ENCODE measurements around the gene C11orf68. TPM values are rescaled to one million over a fixed set of nuclear protein-coding genes. Genes with fewer than 3 reads are reported as not detected.

C11orf68 gene
- total and polyA plus RNA-seq, 2 of the 8 experiments (the other 6 are each of a cell fraction or from before 2014, with no cell fraction given): 24.0 to 51.2 TPM

GRCh38 chr11:65921876-65922275 lies 3.0 kb upstream of the C11orf68 start:
- peaks cover 0 to 7% of the 10 kb centered on the region in 2 experiments; a peak in 2 of 4 replicates for H3K79me2 ChIP-seq (ENCODE audit: control insufficient read depth in 1 of 2, insufficient read depth in 2 of 2, low read length in 2 of 2)
- no peak overlapping the region for H2BK20ac ChIP-seq (ENCODE audit: low read length)
- H3K4me1 ChIP-seq (replicated peaks in 1 of 4; ENCODE audit: control insufficient read depth in 3 of 4, insufficient read depth in 4 of 4, low read length in 3 of 4): peaks cover 0 to 15% (median 9%) of the 10 kb centered on the region in 4 experiments; a peak in 3 of 7 replicates
- WGBS, 2 experiments (ENCODE audit: extremely low coverage in 1 of 2, insufficient coverage in 1 of 2, insufficient read length in 1 of 2, insufficient replicate concordance in 2 of 2, low coverage in 1 of 2, low lambda C conversion rate in 2 of 2, missing lambda C conversion rate in 1 of 2): 98% methylated on average over 7 of the region's 10 CpGs; no CpG with 5 or more reads in 1 of the 2 experiments
- FAIRE-seq (no peak), DNase-seq (ENCODE audit: low read depth in 1 of 2, low spot score in 2 of 2) (no peak)
- H3K23ac ChIP-seq (ENCODE audit: insufficient read length): no peak overlapping the region
- H2AK5ac ChIP-seq (ENCODE audit: low read depth, low read length): no peak overlapping the region
- H3K36me3 ChIP-seq (ENCODE audit: control insufficient read depth in 2 of 4, insufficient read depth in 4 of 4, low read length in 3 of 4): peaks cover 0 to 8% (median 5%) of the 10 kb centered on the region in 4 experiments; a peak in 4 of 8 replicates
- no peak overlapping the region for H3K18ac ChIP-seq (ENCODE audit: extremely low read depth, low read length)
- H2BK120ac ChIP-seq (replicated peaks; ENCODE audit: low read depth, low read length): no peak overlapping the region
- H3K23me2 ChIP-seq (ENCODE audit: low read depth, low read length): peaks cover 13% of the 10 kb centered on the region; the same call in 1 of the 2 replicates
- no peak overlapping the region for H2BK15ac ChIP-seq (ENCODE audit: low read length)
- no peaks in the 10 kb centered on the region for H3K9me3 ChIP-seq (ENCODE audit: insufficient read depth in 2 of 2, low read depth in 1 of 2, low read length in 1 of 2)
- H3K79me1 ChIP-seq (ENCODE audit: low read depth, low read length): peaks cover 7% of the 10 kb centered on the region; the same call in 1 of the 2 replicates
- no peak overlapping the region for H3K9ac ChIP-seq (replicated peaks in 1 of 4; ENCODE audit: extremely low read depth in 1 of 4, low read depth in 3 of 4, low read length in 3 of 4)
- H4K5ac ChIP-seq (ENCODE audit: insufficient read length, low read depth, low read length): no peak overlapping the region
- no peak overlapping the region for H2AFZ ChIP-seq (ENCODE audit: low read length)
- no peak overlapping the region for H3K56ac ChIP-seq (replicated peaks; ENCODE audit: insufficient read length, low read depth, low read length)
- no peak overlapping the region for H2BK12ac ChIP-seq (ENCODE audit: low read depth, low read length)
- ChIA-PET CTCF (ENCODE audit: partially characterized antibody) (interaction anchor here (0.6 to 3.5 kb wide), 8 partner anchors 9 to 381 kb away, joined by 3 to 19 read pairs (median 4); partner anchors contain the start of gene FIBP), POLR2A (ENCODE audit: partially characterized antibody) (interaction anchor here (0.8 to 3.0 kb wide), 5 partner anchors 10 to 49 kb away, joined by 3 to 12 read pairs (median 4); no protein-coding TSS in a partner anchor)
- no peak overlapping the region for H3K4me2 ChIP-seq (ENCODE audit: insufficient read depth in 1 of 2, low read depth in 2 of 2, low read length in 2 of 2)
- H3K4me3 ChIP-seq (ENCODE audit: extremely low read depth in 1 of 4, insufficient read depth in 2 of 4, low read depth in 3 of 4, low read length in 4 of 4): no peak overlapping the region
- no peaks in the 10 kb centered on the region for H3K27me3 ChIP-seq (replicated peaks in 1 of 4; ENCODE audit: control insufficient read depth in 3 of 4, extremely low read depth in 1 of 4, insufficient read depth in 3 of 4, low read length in 3 of 4)
- no peak overlapping the region for H3K4ac ChIP-seq (replicated peaks; ENCODE audit: insufficient read length, low read depth, low read length)
- H3K27ac ChIP-seq (ENCODE audit: low read depth, low read length): no peak overlapping the region
- no peak overlapping the region for H4K91ac ChIP-seq (replicated peaks; ENCODE audit: insufficient read length, low read length)
- no peak overlapping the region for H4K8ac ChIP-seq (ENCODE audit: extremely low read depth, insufficient read depth, low read length)
- H2BK5ac ChIP-seq (ENCODE audit: low read depth, low read length): no peak overlapping the region
- no peak overlapping the region for H3K14ac ChIP-seq (ENCODE audit: insufficient read length)
- H4K20me1 ChIP-seq (replicated peaks in 1 of 2; ENCODE audit: control insufficient read depth in 1 of 2, insufficient read depth in 2 of 2, low read length in 2 of 2): peaks cover 0 to 3% of the 10 kb centered on the region in 2 experiments
- TF ChIP-seq MAFK (IDR thresholded peaks at IDR 0.05; ENCODE audit: low read depth, low read length) (no peak), SRF (IDR thresholded peaks at IDR 0.05; ENCODE audit: low read depth, low read length) (no peak), ATF3 (IDR thresholded peaks at IDR 0.05; ENCODE audit: insufficient read depth, low read depth, low read length) (no peak), BACH1 (IDR thresholded peaks at IDR 0.05; ENCODE audit: low read length) (no peak), CTCF (IDR thresholded peaks at IDR 0.05; ENCODE audit: control extremely low read depth in 1 of 3, insufficient read depth in 1 of 3, low read depth in 1 of 3, low read length in 3 of 3) (no peak), CBX8 (IDR thresholded peaks at IDR 0.05; ENCODE audit: borderline replicate concordance, low read depth, low read length) (no peak), SIN3A (conservative IDR thresholded peaks at IDR 0.05 in 1 of 2, IDR thresholded peaks at IDR 0.05 in 1 of 2; ENCODE audit: low read depth in 1 of 2, low read length in 2 of 2) (no peak), TCF12 (IDR thresholded peaks at IDR 0.05; ENCODE audit: low read depth, low read length) (no peak), POU5F1 (IDR thresholded peaks at IDR 0.05; ENCODE audit: low read depth, low read length) (no peak), ZNF274 (IDR thresholded peaks at IDR 0.05; ENCODE audit: borderline replicate concordance, extremely low read depth, low read length) (no peak), KDM5A (IDR thresholded peaks at IDR 0.05; ENCODE audit: low read length) (no peak)
